ENCODE measurements around the gene EPHB1. TPM values are rescaled to one million over a fixed set of nuclear protein-coding genes. Genes with fewer than 3 reads are reported as not detected.

EPHB1 gene
- total and polyA plus RNA-seq, 2 donors (not counting 3 experiments of a cell fraction or from before 2014, with no cell fraction given), result 1.3 to 5.2 TPM

DNA sequence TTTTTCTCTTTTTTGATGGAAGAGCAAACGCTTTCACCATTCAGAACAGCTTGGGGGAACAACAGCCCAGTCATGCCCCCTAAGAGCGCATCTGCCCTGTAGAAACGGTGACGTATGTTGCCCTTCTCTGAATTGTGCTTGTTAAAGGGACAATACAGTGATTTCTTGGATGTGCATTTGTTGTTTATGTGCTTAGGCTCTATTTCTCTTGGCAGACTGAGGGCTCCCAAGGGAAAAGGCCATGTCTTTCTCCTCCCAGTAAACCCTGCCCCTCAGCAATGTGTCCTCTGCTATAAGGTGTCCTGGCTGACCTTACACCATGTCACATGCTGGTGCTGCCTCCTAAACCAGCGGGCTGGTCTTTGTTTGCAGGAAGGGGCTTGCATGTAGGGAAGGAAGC lies 346.1 kb downstream of the EPHB1 start:
- FAIRE-seq, result no peak
- CTCF ChIA-PET, result no interaction called here

More for the DNA sequence above, 346.1 kb downstream of the EPHB1 start:
- H3K27me3 ChIP-seq (ENCODE audit: control insufficient read depth in 2 of 2, insufficient read depth in 2 of 2, low read length in 2 of 2), result no peaks in the 10 kb centered on the region
- intact Hi-C loops (cut with micrococcal nuclease), result no loop called here
- no peaks in the 10 kb centered on the region for H3K79me2 ChIP-seq (ENCODE audit: control insufficient read depth, insufficient read depth, low read length)
- no TSS peak for BruUV-seq (replicated peaks)
- dilution Hi-C loops (cut with MboI; ENCODE audit: extremely low pct_ligation_motif_present, low sequenced_read_pairs), result no loop called here
- no peak overlapping the region for H2AFZ ChIP-seq (ENCODE audit: low read depth, low read length)
- H3K4me1 ChIP-seq (ENCODE audit: control insufficient read depth, extremely low read depth, insufficient read depth, low read length), result no peaks in the 10 kb centered on the region
- peaks cover 3% of the 10 kb centered on the region for H3K9me3 ChIP-seq (replicated peaks; ENCODE audit: control insufficient read depth, insufficient read depth, low read length)
- TF ChIP-seq FOS (IDR thresholded peaks at IDR 0.05; ENCODE audit: borderline replicate concordance, insufficient read depth, low read length) (no peak), JUN (IDR thresholded peaks at IDR 0.05; ENCODE audit: borderline replicate concordance, insufficient read depth, insufficient read length, low read depth) (no peak), GATA2 (IDR thresholded peaks at IDR 0.05; ENCODE audit: insufficient read depth, insufficient read length, low read depth, low read length) (no peak), MYC (IDR thresholded peaks at IDR 0.05; ENCODE audit: low read depth, low read length) (no peak), POLR2AphosphoS5 (IDR thresholded peaks at IDR 0.05; ENCODE audit: insufficient read depth, low read depth, low read length) (no peak), EZH2 (IDR thresholded peaks at IDR 0.05; ENCODE audit: borderline replicate concordance, low read depth, low read length, severe bottlenecking) (no peak), POLR2A (IDR thresholded peaks at IDR 0.05; ENCODE audit: low read depth, low read length) (no peak)
- TF ChIP-seq, protein P1, sequence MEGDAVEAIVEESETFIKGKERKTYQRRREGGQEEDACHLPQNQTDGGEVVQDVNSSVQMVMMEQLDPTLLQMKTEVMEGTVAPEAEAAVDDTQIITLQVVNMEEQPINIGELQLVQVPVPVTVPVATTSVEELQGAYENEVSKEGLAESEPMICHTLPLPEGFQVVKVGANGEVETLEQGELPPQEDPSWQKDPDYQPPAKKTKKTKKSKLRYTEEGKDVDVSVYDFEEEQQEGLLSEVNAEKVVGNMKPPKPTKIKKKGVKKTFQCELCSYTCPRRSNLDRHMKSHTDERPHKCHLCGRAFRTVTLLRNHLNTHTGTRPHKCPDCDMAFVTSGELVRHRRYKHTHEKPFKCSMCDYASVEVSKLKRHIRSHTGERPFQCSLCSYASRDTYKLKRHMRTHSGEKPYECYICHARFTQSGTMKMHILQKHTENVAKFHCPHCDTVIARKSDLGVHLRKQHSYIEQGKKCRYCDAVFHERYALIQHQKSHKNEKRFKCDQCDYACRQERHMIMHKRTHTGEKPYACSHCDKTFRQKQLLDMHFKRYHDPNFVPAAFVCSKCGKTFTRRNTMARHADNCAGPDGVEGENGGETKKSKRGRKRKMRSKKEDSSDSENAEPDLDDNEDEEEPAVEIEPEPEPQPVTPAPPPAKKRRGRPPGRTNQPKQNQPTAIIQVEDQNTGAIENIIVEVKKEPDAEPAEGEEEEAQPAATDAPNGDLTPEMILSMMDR (IDR thresholded peaks at IDR 0.05; ENCODE audit: extremely low read depth in 1 of 2, insufficient read depth in 1 of 2, low read depth in 1 of 2, low read length in 2 of 2), result no peak
- TF ChIP-seq, protein P2, sequence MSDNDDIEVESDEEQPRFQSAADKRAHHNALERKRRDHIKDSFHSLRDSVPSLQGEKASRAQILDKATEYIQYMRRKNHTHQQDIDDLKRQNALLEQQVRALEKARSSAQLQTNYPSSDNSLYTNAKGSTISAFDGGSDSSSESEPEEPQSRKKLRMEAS (IDR thresholded peaks at IDR 0.05; ENCODE audit: insufficient read depth, insufficient read length), result no peak
- no peak overlapping the region for H3K4me3 ChIP-seq (replicated peaks in 1 of 3; ENCODE audit: insufficient read depth in 1 of 3, low read depth in 1 of 3, low read length in 3 of 3)
- no peaks in the 10 kb centered on the region for H3K36me3 ChIP-seq (ENCODE audit: control insufficient read depth in 2 of 2, extremely low read depth in 1 of 2, insufficient read depth in 2 of 2, low read length in 2 of 2)
- DNase-seq (ENCODE audit: low read depth, low spot score), result no peak
- H4K20me1 ChIP-seq (replicated peaks; ENCODE audit: control insufficient read depth, extremely low read depth, insufficient read depth, low read length), result no peaks in the 10 kb centered on the region
- H3K9me1 ChIP-seq (replicated peaks; ENCODE audit: control insufficient read depth, extremely low read depth, insufficient read depth, low read length), result no peaks in the 10 kb centered on the region
- POLR2A ChIA-PET, result no interaction called here
- no peak overlapping the region for H3K27ac ChIP-seq (ENCODE audit: insufficient read depth, low read depth, low read length)
- H3K9ac ChIP-seq (replicated peaks; ENCODE audit: extremely low read depth, insufficient read depth, low read length), result no peak overlapping the region
- no peak overlapping the region for H3K4me2 ChIP-seq (ENCODE audit: insufficient read depth, low read length)
